ENCODE data around the gene CRYBB1. TPM values are rescaled to one million over a fixed set of nuclear protein-coding genes. Genes with fewer than 3 reads are reported as not detected.

Gene CRYBB1
- total RNA-seq, 2 donors from 2014 or later, result not detected

- no peak for DNase-seq (ENCODE audit: low spot score)
- no peaks in the 10 kb centered on the region for H3K9me3 Mint-ChIP-seq
- H3K36me3 Mint-ChIP-seq, result no peaks in the 10 kb centered on the region
- H3K4me1 Mint-ChIP-seq (ENCODE audit: low read depth in 2 of 2), result peaks cover 51 to 70% of the 10 kb centered on the region in 2 donors
- H3K27ac Mint-ChIP-seq, result peak overlapping the region; percentile 15 to 18
- no peak for ATAC-seq
- peak overlapping the region; percentile 46 for H3K4me3 Mint-ChIP-seq
- peaks cover 0 to 3% of the 10 kb centered on the region in 2 donors for H3K27me3 Mint-ChIP-seq
Measured at GRCh38 chr22:26648528-26649388, 30.9 kb upstream of the CRYBB1 start.

- peak overlapping the region; percentile 15 to 59 for H3K27ac Mint-ChIP-seq
- peak overlapping the region; percentile 46 for H3K4me3 Mint-ChIP-seq
- peaks cover 58 to 77% of the 10 kb centered on the region in 2 donors for H3K4me1 Mint-ChIP-seq (ENCODE audit: low read depth in 2 of 2)
- H3K9me3 Mint-ChIP-seq, result no peaks in the 10 kb centered on the region
- DNase-seq (ENCODE audit: low spot score), result no peak
- H3K27me3 Mint-ChIP-seq, result peaks cover 0 to 3% of the 10 kb centered on the region in 2 donors
- peak; percentile 65 to 67 for ATAC-seq
- no peaks in the 10 kb centered on the region for H3K36me3 Mint-ChIP-seq
Measured at GRCh38 chr22:26648011-26648497, 30.2 kb upstream of the CRYBB1 start.

- no peak overlapping the region for H3K4me3 Mint-ChIP-seq
- H3K27ac Mint-ChIP-seq, result no peak overlapping the region
- no peaks in the 10 kb centered on the region for H3K36me3 Mint-ChIP-seq
Measured at GRCh38 chr22:26646158-26646557, 28.3 kb upstream of the CRYBB1 start.

GRCh38 chr22:26643418-26644100, 25.7 kb upstream of the CRYBB1 start:
- ATAC-seq, result peak in 1 of 2 donors; percentile 4
- peaks cover 71 to 75% of the 10 kb centered on the region in 2 donors for H3K4me1 Mint-ChIP-seq (ENCODE audit: low read depth in 2 of 2)
- peak overlapping the region; percentile 99 for H3K27ac Mint-ChIP-seq
- no peaks in the 10 kb centered on the region for H3K9me3 Mint-ChIP-seq
- H3K4me3 Mint-ChIP-seq, result peak overlapping the region; percentile 84
- no peak for DNase-seq (ENCODE audit: low spot score)
- no peaks in the 10 kb centered on the region for H3K27me3 Mint-ChIP-seq
- H3K36me3 Mint-ChIP-seq, result no peaks in the 10 kb centered on the region

More at GRCh38 chr22:26646158-26646557, 28.3 kb upstream of the CRYBB1 start:
- H3K27me3 Mint-ChIP-seq, result peaks cover 0 to 2% of the 10 kb centered on the region in 2 donors
- H3K4me1 Mint-ChIP-seq (ENCODE audit: low read depth in 2 of 2), result peaks cover 75 to 92% of the 10 kb centered on the region in 2 donors
- DNase-seq (ENCODE audit: low spot score), result no peak
- ATAC-seq, result no peak
- no peaks in the 10 kb centered on the region for H3K9me3 Mint-ChIP-seq

- Mint-ChIP-seq H3K27me3 (no peaks in the 10 kb centered on the region), H3K4me3 (peak overlapping the region; percentile 84), H3K36me3 (no peaks in the 10 kb centered on the region), H3K27ac (peak overlapping the region; percentile 99), H3K4me1 (ENCODE audit: low read depth in 2 of 2) (peaks cover 63 to 67% of the 10 kb centered on the region in 2 donors), H3K9me3 (no peaks in the 10 kb centered on the region)
- peak; percentile 88 to 93 for ATAC-seq
- peak; percentile 90 for DNase-seq (ENCODE audit: low spot score)
Measured at GRCh38 chr22:26642465-26643417, 24.9 kb upstream of the CRYBB1 start.

GRCh38 chr22:26636296-26636695, 18.5 kb upstream of the CRYBB1 start:
- no peak overlapping the region for H3K4me3 Mint-ChIP-seq
- H3K27me3 Mint-ChIP-seq, result no peaks in the 10 kb centered on the region
- no peak for ATAC-seq
- DNase-seq (ENCODE audit: low spot score), result no peak
- H3K27ac Mint-ChIP-seq, result no peak overlapping the region
- H3K4me1 Mint-ChIP-seq (ENCODE audit: low read depth in 2 of 2), result peaks cover 16 to 22% of the 10 kb centered on the region in 2 donors
- no peaks in the 10 kb centered on the region for H3K36me3 Mint-ChIP-seq
- no peaks in the 10 kb centered on the region for H3K9me3 Mint-ChIP-seq

GRCh38 chr22:26635117-26635516, 17.3 kb upstream of the CRYBB1 start:
- DNase-seq (ENCODE audit: low spot score) (no peak), ATAC-seq (no peak)
- H3K27me3 Mint-ChIP-seq, result no peaks in the 10 kb centered on the region
- no peaks in the 10 kb centered on the region for H3K36me3 Mint-ChIP-seq
- peaks cover 10 to 22% of the 10 kb centered on the region in 2 donors for H3K4me1 Mint-ChIP-seq (ENCODE audit: low read depth in 2 of 2)
- H3K4me3 Mint-ChIP-seq, result no peak overlapping the region
- H3K27ac Mint-ChIP-seq, result peak overlapping the region in 1 of 2 donors; percentile 23
- no peaks in the 10 kb centered on the region for H3K9me3 Mint-ChIP-seq

GRCh38 chr22:26634189-26634588, 16.4 kb upstream of the CRYBB1 start:
- ATAC-seq, result no peak
- H3K4me3 Mint-ChIP-seq, result no peak overlapping the region
- peaks cover 7 to 22% of the 10 kb centered on the region in 2 donors for H3K4me1 Mint-ChIP-seq (ENCODE audit: low read depth in 2 of 2)
- H3K36me3 Mint-ChIP-seq, result no peaks in the 10 kb centered on the region
- H3K27me3 Mint-ChIP-seq, result no peaks in the 10 kb centered on the region
- H3K27ac Mint-ChIP-seq, result peak overlapping the region in 1 of 2 donors; percentile 4
- no peaks in the 10 kb centered on the region for H3K9me3 Mint-ChIP-seq
- DNase-seq (ENCODE audit: low spot score), result no peak

GRCh38 chr22:26632422-26633155, 14.8 kb upstream of the CRYBB1 start:
- Mint-ChIP-seq H3K36me3 (no peaks in the 10 kb centered on the region), H3K4me3 (no peak overlapping the region), H3K9me3 (no peaks in the 10 kb centered on the region), H3K27me3 (no peaks in the 10 kb centered on the region), H3K27ac (peak overlapping the region in 1 of 2 donors; percentile 10), H3K4me1 (ENCODE audit: low read depth in 2 of 2) (peaks cover 17 to 33% of the 10 kb centered on the region in 2 donors)
- ATAC-seq (no peak), DNase-seq (ENCODE audit: low spot score) (no peak)

- no peaks in the 10 kb centered on the region for H3K27me3 Mint-ChIP-seq
- ATAC-seq (no peak), DNase-seq (ENCODE audit: low spot score) (no peak)
- H3K4me3 Mint-ChIP-seq, result no peak overlapping the region
- H3K27ac Mint-ChIP-seq, result no peak overlapping the region
- no peaks in the 10 kb centered on the region for H3K9me3 Mint-ChIP-seq
- peaks cover 17 to 33% of the 10 kb centered on the region in 2 donors for H3K4me1 Mint-ChIP-seq (ENCODE audit: low read depth in 2 of 2)
- H3K36me3 Mint-ChIP-seq, result no peaks in the 10 kb centered on the region
Measured at GRCh38 chr22:26631282-26631681, 13.5 kb upstream of the CRYBB1 start.

- DNase-seq (ENCODE audit: low spot score), result no peak
- Mint-ChIP-seq H3K36me3 (no peaks in the 10 kb centered on the region), H3K9me3 (no peaks in the 10 kb centered on the region), H3K27ac (no peak overlapping the region), H3K4me3 (no peak overlapping the region), H3K27me3 (no peaks in the 10 kb centered on the region), H3K4me1 (ENCODE audit: low read depth in 2 of 2) (peaks cover 17 to 33% of the 10 kb centered on the region in 2 donors)
- ATAC-seq, result no peak
Measured at GRCh38 chr22:26629988-26630761, 12.3 kb upstream of the CRYBB1 start.

GRCh38 chr22:26624803-26625202, 7.0 kb upstream of the CRYBB1 start:
- Mint-ChIP-seq H3K9me3 (no peaks in the 10 kb centered on the region), H3K4me1 (ENCODE audit: low read depth in 2 of 2) (peaks cover 14 to 17% of the 10 kb centered on the region in 2 donors), H3K27ac (no peak overlapping the region), H3K36me3 (no peaks in the 10 kb centered on the region), H3K4me3 (no peak overlapping the region), H3K27me3 (no peaks in the 10 kb centered on the region)
- ATAC-seq, result no peak
- DNase-seq (ENCODE audit: low spot score), result no peak
